ENCODE results near the gene PRDM8.

DNA sequence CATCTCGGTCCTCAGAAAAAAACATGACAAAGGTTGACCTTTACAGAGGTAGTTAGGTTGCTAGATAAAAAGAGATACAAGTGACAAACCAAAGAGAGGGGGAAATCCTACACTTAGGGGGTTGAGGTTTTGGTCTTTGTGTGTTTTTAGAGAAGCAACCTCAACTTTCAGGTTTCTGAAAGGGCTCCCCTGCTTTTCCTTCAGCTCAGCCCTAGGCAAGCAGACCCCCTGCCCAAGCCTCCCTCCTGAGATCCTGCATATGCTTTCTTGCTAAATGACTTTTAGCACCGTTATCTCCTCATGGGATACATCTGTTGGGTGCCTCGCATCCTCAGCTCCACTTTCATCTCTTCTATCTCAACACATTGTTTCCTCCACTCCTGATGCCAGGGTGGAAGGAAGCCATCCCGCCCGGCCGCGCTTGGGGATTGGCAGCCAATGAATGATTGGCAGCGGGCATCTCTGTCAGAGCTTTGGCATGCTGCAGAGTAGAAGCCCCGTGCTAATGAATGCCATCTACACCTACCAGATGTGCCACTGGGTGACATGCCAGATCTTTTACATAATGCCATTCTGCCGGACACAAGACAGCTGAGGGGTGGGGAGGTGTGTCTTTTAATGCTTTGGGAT, 15.0 kb upstream of the PRDM8 start:
- TF ChIP-seq, protein P1, sequence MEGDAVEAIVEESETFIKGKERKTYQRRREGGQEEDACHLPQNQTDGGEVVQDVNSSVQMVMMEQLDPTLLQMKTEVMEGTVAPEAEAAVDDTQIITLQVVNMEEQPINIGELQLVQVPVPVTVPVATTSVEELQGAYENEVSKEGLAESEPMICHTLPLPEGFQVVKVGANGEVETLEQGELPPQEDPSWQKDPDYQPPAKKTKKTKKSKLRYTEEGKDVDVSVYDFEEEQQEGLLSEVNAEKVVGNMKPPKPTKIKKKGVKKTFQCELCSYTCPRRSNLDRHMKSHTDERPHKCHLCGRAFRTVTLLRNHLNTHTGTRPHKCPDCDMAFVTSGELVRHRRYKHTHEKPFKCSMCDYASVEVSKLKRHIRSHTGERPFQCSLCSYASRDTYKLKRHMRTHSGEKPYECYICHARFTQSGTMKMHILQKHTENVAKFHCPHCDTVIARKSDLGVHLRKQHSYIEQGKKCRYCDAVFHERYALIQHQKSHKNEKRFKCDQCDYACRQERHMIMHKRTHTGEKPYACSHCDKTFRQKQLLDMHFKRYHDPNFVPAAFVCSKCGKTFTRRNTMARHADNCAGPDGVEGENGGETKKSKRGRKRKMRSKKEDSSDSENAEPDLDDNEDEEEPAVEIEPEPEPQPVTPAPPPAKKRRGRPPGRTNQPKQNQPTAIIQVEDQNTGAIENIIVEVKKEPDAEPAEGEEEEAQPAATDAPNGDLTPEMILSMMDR (IDR thresholded peaks at IDR 0.05): no peak
- no peak for TF ChIP-seq EZH2 (IDR thresholded peaks at IDR 0.05; ENCODE audit: borderline replicate concordance, insufficient read depth, low read depth, low read length, poor library complexity, severe bottlenecking)
